Fibroblast of the conjunctiva (primary cell): ENCODE results near the gene CHRD.

Experiments
- DNase-seq: peaks from one replicate; pipeline ENCODE4 v3.0.0-alpha.2; 2010; ENCODE audit warnings: low read depth

CHRD gene

DNA sequence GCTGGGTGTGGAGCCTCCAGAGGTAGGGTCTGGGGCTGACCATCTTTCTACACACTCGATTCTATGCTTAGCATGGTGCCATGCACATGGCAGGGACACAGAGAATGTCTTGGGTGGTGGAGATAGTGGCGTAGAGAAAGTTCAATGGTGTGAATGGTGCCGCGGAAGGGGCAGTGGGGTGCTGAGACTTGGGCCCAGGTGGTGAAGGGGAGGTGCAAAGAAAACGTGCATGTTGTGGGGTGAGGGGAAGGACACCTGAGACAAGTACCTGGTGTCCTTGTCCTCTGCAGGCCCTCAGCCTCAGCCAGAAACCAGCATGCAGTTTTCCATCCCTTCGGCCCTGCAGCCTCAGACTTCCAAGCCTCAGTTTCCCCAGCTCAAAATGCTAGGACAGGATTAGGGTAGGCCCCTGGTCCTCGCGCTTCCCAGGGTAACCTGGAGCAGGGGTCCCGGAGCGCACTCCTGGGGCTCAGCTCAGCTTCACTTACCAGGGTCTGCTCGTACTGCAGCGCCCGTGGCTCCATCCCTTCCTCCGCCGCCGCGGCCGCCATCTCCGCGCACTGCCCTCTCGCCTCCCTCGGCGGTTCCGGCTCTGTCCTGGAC is 18.8 kb upstream of the CHRD start:
- no peak for DNase-seq

DNA sequence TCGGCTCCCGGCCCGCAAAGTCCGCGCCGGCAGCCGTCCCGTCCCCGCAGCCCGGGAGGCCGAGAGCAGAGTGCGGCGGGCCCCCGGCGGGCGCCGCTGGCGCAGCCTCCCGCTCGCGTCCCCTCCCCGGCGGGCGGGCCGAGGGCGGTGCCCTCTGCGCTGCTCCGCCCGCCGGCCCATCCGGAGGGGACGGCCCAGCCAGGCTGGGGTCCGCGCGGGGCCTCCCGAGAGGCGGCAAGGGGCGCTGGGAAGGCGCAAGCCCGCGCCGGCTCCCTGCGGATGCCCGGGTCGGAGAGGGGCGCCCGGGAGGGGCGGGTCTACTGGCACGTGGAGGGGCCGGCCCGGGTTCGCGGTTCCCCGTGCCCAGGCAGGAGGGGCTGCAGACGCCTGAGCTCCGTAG is 18.3 kb upstream of the CHRD start, which contains the start of the genes CLCN2 and POLR2H:
CLCN2 (minus strand) TSS at position 74 of the 400 bp plus-strand sequence. CDS start 126 bp downstream, outside the sequence.
POLR2H (plus strand) TSS at position 179 of the 400 bp plus-strand sequence. CDS start 1,783 bp downstream, outside the sequence.
- DNase-seq: no peak

- no peak for DNase-seq
Observed at GRCh38 chr3:184361932-184362667, 17.8 kb upstream of the CHRD start.

DNA sequence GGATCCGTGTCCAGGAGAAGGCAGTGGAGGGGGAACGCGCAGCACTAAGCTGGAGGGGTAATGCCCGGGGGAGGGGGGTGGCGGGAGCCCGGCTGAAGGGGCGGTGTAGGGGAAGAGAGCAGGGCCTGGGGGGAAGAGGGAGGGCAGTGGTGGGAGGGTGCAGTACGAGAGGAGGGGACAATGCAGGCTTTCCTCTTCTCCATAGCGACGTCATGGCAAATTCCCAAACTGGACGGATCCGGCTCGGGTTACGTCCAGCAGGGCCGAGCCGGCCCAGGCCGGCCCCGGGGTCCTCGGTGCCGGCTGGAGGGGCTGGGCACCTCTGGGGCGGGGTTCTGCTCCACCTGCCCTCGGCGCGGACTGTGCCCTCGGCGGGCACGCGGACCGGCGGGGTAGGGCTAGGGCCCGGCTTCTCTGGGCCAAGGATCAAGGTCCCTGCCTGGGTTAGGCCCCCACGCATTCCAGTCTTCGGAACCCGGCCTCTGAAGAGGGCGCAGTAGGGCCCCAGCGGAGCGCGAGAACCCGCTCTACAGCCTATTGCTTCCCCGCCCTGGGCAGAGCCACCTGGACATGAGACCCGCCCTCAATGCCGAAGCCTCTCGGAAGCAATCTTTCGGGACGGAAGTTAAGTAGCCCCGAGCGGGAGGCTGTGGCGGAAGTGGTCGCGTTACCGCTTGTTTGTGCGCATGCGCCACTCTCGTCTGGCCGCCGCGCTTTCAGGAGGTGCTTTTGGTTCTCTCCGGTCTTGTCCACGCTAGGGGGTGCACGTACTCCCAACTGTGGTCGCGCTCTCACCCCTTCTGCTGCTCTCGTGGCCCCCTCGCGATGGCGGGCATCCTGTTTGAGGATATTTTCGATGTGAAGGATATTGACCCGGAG is 16.9 kb upstream of the CHRD start:
- peak; percentile 98 for DNase-seq

- DNase-seq: peak; percentile 87
Observed at GRCh38 chr3:184366619-184367289, 13.1 kb upstream of the CHRD start.

GRCh38 chr3:184368116-184368515 is 11.7 kb upstream of the CHRD start:
- no peak for DNase-seq

GRCh38 chr3:184368586-184369183 is 11.2 kb upstream of the CHRD start:
- DNase-seq: peak; percentile 66

DNA sequence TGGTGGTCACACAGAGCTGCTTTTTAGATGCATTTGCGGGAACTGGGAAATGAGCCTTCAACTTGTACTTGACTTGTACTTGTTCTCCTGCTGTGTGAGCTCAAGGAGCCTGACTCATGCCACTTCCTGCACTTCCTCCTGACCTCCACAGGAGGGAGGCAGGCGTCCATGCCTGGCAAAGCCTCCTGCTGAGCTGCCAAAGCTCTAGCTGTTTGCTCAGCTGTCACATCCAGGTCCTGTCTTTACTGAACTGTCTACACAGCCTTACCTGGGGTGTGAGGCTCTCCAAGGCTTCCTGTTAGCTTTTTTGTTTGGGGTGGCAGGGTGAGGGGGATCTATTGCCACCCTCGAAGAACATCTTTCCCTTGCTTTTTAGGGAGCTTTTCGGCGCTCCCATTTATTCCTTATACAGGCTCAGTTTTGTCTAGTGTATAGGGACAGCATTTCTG is 8.3 kb upstream of the CHRD start:
- peak; percentile 85 for DNase-seq

DNA sequence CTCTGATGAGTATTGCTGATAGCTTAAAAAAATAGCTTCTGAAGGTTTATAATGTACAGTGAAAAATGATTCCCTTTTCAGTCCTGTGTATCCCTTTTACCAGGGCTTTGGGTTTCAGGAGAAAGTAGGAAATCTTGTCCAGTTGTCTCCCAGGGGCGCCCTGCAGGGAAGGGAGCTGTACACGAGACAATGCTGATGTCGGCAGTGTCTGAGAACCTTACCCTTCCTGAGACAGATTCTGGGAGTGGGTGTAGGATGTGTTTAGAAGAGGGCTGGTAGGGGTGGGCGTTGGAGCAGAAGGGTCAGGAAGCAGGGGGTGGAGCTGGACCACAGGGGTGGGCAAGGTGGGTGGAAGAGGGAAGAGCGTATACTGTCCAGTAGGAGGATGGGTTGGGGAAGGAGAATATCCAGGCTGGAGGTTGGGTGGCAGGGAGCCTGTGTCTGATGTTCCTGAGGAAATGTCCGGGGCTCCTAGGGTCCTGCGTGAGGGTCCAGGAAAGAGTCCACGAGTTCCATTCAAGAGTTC is 7.5 kb upstream of the CHRD start:
- no peak for DNase-seq

DNA sequence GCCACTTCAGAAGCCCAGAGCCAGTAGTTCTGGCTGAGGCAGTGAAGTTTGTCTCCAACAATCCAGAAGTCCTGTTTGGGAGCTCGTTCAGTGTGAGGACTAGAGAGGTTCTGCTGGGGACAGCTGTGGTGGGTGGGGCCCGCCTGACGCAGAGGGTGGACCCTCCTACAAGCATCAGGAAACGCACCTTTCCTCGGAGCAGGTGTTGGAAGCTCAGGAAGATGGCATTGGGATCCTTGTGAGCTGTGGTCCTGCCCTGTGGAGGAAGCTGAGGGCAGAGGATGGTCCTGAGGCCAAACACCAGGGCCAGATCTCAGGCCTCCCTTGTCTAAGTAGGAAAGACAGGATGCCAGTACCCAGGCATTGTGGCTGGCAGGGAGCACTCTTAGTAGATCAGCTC is 6.9 kb upstream of the CHRD start:
- no peak for DNase-seq

DNA sequence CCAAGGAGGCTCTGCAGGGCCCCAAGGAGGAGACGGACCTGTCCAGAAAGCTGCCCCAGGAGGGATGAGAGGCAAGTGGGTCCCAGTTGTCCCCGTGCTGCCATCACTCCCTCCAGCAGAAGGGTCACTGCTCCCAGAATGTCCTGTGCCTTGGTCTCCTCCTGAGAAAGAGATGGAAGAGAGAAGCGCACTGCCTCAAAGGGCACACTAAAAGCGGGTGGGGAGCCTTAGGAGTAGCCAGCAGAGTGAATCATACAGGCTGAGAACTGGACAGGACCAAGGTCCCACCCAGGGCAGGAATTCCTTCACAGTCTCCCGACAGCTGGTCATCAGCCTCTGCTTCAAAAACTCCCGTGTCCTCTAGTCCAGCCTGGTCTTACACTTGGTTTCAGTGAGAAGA is 6.4 kb upstream of the CHRD start:
- no peak for DNase-seq

GRCh38 chr3:184375747-184376461 is 4.0 kb upstream of the CHRD start:
- DNase-seq: no peak

DNA sequence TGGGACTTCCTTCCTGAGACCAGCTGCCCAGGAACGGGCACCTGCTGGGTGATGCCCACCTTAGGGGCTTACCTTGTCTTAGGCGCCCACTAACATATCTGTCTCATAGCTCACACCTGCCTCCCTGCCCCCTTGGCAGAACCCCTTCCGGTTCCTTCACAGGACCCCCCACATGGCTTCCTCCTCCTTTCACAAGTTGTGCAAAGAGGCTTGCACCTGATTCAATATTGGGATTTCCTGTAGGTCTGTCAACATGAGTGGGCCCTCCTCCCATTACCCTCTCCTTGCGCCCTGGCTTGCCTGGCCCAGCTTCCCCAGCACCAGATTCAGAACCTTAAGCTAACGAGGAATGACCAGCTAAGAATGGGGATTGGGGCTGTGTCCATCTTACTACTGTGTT is 2.5 kb upstream of the CHRD start:
- DNase-seq: no peak

DNA sequence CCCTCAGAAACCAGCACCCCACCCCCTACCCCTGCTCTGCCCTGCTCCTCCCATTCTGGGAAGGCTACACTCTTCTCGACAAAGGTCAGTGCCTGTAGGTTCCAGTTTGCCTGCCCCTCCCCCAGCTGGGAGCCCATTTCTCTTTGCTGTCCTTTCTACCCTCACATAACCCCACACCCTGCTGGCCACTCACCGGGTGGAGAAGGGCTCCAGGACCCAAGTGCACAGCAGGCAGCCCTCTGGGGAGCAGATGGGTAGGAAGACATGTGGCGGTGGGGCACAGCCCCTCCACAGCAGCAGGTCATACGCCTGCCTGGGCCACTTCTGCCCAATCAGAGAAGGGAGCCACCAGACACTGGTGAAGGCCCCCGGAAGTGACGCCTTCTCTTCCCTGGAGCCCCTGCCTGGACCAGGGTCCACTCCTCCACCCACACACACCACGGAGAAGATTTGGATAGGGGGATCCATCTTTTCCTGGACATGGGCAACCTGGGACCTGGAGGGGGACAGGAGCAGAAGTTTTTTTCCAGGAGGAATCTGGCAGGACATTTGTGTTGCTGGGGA is 1.9 kb upstream of the CHRD start, which contains the start of gene THPO:
THPO (minus strand) TSS at position 326 of the 564 bp plus-strand sequence. CDS start 1,948 bp downstream, outside the sequence.
- DNase-seq: no peak

DNA sequence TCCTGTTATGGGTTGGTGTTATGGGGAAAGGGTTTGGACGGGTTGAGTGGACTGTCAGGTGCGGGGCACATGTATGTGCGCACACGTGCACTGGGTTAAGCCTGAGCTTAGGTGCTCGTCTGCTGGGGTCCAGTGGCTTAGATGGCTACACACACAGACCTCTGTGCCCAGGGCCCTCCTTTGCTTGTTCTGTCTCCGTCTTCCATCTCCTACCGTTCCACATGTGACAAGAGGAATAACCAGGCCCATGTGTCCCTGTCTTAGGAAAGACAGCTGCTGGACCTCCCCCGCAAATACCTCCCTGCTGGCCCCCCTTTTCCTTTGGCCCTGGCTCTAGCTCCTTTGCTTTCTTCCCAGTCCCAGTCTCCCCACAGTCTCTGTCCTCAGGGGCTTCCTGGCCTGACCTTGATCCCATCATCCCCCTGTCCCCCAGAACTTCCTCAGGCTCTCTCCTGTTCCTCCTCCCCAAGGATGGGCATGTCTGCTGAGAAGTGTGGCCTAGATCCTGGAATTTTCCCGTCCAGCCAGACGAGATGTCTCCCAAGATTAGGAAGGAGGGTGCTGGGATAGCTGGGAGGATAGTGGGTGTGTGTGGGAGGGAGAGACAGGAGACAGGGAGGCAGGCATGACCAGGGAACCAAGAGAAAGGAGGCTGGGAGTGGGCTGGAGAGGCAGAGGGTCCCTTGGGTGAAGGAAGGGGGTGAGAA is 1.1 kb upstream of the CHRD start:
- DNase-seq: no peak

- no peak for DNase-seq
Observed at GRCh38 chr3:184380185-184380626, 352 bp downstream of the CHRD start.

GRCh38 chr3:184380627-184381260 is 890 bp downstream of the CHRD start:
- no peak for DNase-seq

DNA sequence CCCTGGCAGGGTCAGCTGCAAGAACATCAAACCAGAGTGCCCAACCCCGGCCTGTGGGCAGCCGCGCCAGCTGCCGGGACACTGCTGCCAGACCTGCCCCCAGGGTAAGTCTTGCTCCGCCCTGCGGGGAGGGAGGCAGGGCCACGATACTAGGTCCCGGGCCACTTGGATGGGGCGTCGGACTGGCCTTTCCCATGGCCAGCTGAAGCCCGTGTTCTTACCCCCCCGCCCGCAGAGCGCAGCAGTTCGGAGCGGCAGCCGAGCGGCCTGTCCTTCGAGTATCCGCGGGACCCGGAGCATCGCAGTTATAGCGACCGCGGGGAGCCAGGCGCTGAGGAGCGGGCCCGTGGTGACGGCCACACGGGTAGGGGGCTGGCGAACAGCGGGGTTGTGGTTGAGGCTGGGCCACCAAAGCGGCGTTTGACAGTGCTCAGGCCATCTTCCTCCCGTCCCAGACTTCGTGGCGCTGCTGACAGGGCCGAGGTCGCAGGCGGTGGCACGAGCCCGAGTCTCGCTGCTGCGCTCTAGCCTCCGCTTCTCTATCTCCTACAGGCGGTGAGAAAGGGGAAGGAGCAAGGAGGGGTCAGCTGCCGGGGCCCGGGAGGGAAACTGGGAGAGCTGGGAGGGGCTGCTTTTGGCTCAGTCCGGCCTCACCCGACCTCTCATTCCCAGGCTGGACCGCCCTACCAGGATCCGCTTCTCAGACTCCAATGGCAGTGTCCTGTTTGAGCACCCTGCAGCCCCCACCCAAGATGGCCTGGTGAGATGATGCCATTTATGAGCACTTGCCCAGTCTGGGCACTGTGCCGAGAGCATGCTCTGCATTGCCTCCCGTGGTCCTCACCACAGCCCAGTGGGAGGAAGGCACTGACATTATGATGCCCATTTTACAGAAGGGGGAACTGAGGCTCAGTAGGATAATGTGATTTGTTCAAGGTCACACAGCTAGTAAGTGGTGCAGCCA is 1.7 kb downstream of the CHRD start:
- no peak for DNase-seq
